Measurements from ENCODE around the gene RNF111.
"Not testable (repeated sequence)": the region's sequence is repeated elsewhere in the genome, so short reads cannot be mapped to it uniquely, and the experiment has no call there.

Gene RNF111

GRCh38 chr15:59063042-59063441 is 75.6 kb downstream of the RNF111 start:
- no peak for FAIRE-seq

GRCh38 chr15:59069430-59069829 is 82.0 kb downstream of the RNF111 start:
- no peak for FAIRE-seq

GRCh38 chr15:59074607-59075006 is 87.1 kb downstream of the RNF111 start:
- FAIRE-seq: no peak

GRCh38 chr15:59087731-59088130 is 100.3 kb downstream of the RNF111 start:
- FAIRE-seq: no peak

GRCh38 chr15:59094077-59094476 is 106.6 kb downstream of the RNF111 start:
- FAIRE-seq: peak; percentile 21

- FAIRE-seq: no peak
Observed at GRCh38 chr15:59096429-59096828, 109.0 kb downstream of the RNF111 start.

GRCh38 chr15:59099162-59099685 is 111.8 kb downstream of the RNF111 start:
- no peak for FAIRE-seq

GRCh38 chr15:59104602-59104911 is 117.1 kb downstream of the RNF111 start:
- FAIRE-seq: no peak

GRCh38 chr15:59104912-59105732 is 117.7 kb downstream of the RNF111 start, which contains the start of gene CCNB2:
CCNB2 (plus strand) TSS chr15:59105146; CDS start chr15:59105269, 123 bp downstream.
- peak; percentile 96 for FAIRE-seq

- FAIRE-seq: no peak
Observed at GRCh38 chr15:59105854-59106253, 118.4 kb downstream of the RNF111 start.

- no peak for FAIRE-seq
Observed at GRCh38 chr15:59111251-59111650, 123.8 kb downstream of the RNF111 start.

GRCh38 chr15:59115047-59115446 is 127.6 kb downstream of the RNF111 start:
- no peak for FAIRE-seq

- FAIRE-seq: no peak
Observed at GRCh38 chr15:59116141-59116540, 128.7 kb downstream of the RNF111 start.

- FAIRE-seq: no peak
Observed at GRCh38 chr15:59116771-59117170, 129.3 kb downstream of the RNF111 start.

- no peak for FAIRE-seq
Observed at GRCh38 chr15:59119625-59120024, 132.2 kb downstream of the RNF111 start.

- no peak for FAIRE-seq
Observed at GRCh38 chr15:59120937-59121336, 133.5 kb downstream of the RNF111 start.

- no peak for FAIRE-seq
Observed at GRCh38 chr15:59124261-59124660, 136.8 kb downstream of the RNF111 start.

GRCh38 chr15:59125683-59126082 is 138.2 kb downstream of the RNF111 start:
- not testable (repeated sequence) for FAIRE-seq

GRCh38 chr15:59127255-59127654 is 139.8 kb downstream of the RNF111 start:
- not testable (repeated sequence) for FAIRE-seq

- FAIRE-seq: no peak
Observed at GRCh38 chr15:59131456-59131855, 144.0 kb downstream of the RNF111 start.

GRCh38 chr15:59131969-59132562 is 144.6 kb downstream of the RNF111 start:
- no peak for FAIRE-seq

GRCh38 chr15:59133929-59134427 is 146.5 kb downstream of the RNF111 start:
- FAIRE-seq: no peak

GRCh38 chr15:59137566-59137965 is 150.1 kb downstream of the RNF111 start:
- FAIRE-seq: no peak

- FAIRE-seq: no peak
Observed at GRCh38 chr15:59138243-59138642, 150.8 kb downstream of the RNF111 start.
